NCI-H1105 treated with DMSO at 0.1 percent for 48 hours (cell line): ENCODE data around the gene SNCAIP.

Experiments
- DNase-seq: peaks from one replicate; lab custom pipeline; 2025; lab: John Stamatoyannopoulos, UW

SNCAIP gene

GRCh38 chr5:122358372-122358979, 46.4 kb downstream of the SNCAIP start:
- no peak for DNase-seq

- DNase-seq: no peak
These were observed 50.3 kb downstream of the SNCAIP start for GRCh38 chr5:122362361-122362760.

- DNase-seq: no peak
These were observed 51.6 kb downstream of the SNCAIP start for GRCh38 chr5:122363623-122364022.

- DNase-seq: no peak
These were observed 54.5 kb downstream of the SNCAIP start for GRCh38 chr5:122366501-122366900.

GRCh38 chr5:122367456-122367855, 55.4 kb downstream of the SNCAIP start:
- no peak for DNase-seq

- DNase-seq: no peak
These were observed 56.6 kb downstream of the SNCAIP start for GRCh38 chr5:122368510-122369251.

GRCh38 chr5:122369253-122369815, 57.3 kb downstream of the SNCAIP start:
- DNase-seq: no peak

- no peak for DNase-seq
These were observed 59.6 kb downstream of the SNCAIP start for GRCh38 chr5:122371511-122372151.

- no peak for DNase-seq
These were observed 62.1 kb downstream of the SNCAIP start for GRCh38 chr5:122374110-122374509.

GRCh38 chr5:122375801-122376200, 63.8 kb downstream of the SNCAIP start:
- no peak for DNase-seq

- no peak for DNase-seq
These were observed 64.2 kb downstream of the SNCAIP start for GRCh38 chr5:122376250-122376649.

GRCh38 chr5:122377026-122377425, 65.0 kb downstream of the SNCAIP start:
- no peak for DNase-seq

GRCh38 chr5:122382938-122383337, 70.9 kb downstream of the SNCAIP start:
- peak; percentile 45 for DNase-seq

GRCh38 chr5:122384739-122385235, 72.8 kb downstream of the SNCAIP start:
- DNase-seq: no peak

GRCh38 chr5:122385286-122385685, 73.2 kb downstream of the SNCAIP start:
- no peak for DNase-seq

- DNase-seq: no peak
These were observed 73.8 kb downstream of the SNCAIP start for GRCh38 chr5:122385808-122386207.

- DNase-seq: no peak
These were observed 78.1 kb downstream of the SNCAIP start for GRCh38 chr5:122390154-122390553.

GRCh38 chr5:122390694-122391093, 78.7 kb downstream of the SNCAIP start:
- no peak for DNase-seq

GRCh38 chr5:122391621-122392020, 79.6 kb downstream of the SNCAIP start:
- DNase-seq: no peak

- DNase-seq: no peak
These were observed 80.2 kb downstream of the SNCAIP start for GRCh38 chr5:122392224-122392623.

GRCh38 chr5:122392824-122393223, 80.8 kb downstream of the SNCAIP start:
- peak; percentile 60 for DNase-seq

- no peak for DNase-seq
These were observed 82.4 kb downstream of the SNCAIP start for GRCh38 chr5:122394284-122394930.
